T-helper 1 cell (primary cell): ENCODE data around the gene KRT72.
A peak's percentile ranks its signal among the peaks of the same experiment; 100 is the strongest.

Experiments used
- DNase-seq, 5 donors: peaks; one replicate each; pipeline ENCODE4 v3.0.0-alpha.2; 2012 to 2020

KRT72 gene

DNA sequence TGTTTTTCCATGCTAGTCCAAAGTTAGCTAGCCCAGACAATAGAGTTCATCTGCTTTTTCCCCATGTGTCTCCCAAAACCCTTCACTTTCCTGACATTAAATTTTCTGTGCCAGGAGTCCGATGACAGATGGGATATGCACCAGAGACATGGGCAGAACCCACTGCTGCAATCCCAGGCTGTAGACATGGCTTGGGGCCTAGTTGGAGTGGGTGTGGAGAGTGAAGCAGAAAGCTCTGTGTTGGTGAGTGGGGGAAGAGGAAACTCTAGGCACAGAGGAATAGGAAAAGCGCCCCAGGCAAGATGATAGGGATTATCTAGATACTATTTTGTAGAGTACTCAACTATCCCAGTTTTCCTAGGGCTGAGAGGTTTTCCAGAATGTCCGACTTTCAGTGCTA, 22.8 kb downstream of the KRT72 start:
- DNase-seq = no peak

GRCh38 chr12:52577316-52577715, 23.9 kb downstream of the KRT72 start:
- DNase-seq = no peak

GRCh38 chr12:52575948-52576347, 25.3 kb downstream of the KRT72 start:
- DNase-seq = no peak

- no peak for DNase-seq
Observed at GRCh38 chr12:52575256-52575655, 26.0 kb downstream of the KRT72 start.

DNA sequence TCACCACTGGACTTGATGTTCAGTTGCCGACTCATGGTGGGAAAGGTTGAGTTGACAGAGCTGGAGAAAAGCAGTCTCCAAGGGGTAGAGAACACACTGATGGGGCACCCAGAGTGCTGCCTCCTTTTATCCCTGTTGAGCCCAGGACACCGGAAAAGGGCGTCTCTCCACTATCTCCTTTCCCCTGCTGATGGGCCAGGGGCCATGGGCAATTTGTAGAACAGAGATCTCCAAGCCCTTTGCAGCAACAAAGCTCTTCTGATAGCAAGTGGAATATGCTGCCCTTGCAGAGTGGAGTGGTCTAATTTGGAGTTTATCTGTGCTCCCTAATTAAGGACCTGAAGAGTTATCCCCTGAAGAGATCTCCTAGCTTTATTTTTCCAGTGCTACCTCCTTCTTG, 27.5 kb downstream of the KRT72 start, which contains the start of gene KRT74:
KRT74 (minus strand) TSS at position 101 of the 400 bp plus-strand sequence; CDS start at position 35, 66 bp downstream.
- DNase-seq = no peak

- DNase-seq = no peak
Observed at GRCh38 chr12:52573306-52573705, 28.0 kb downstream of the KRT72 start.

- DNase-seq = no peak
Observed at GRCh38 chr12:52570511-52570910, 30.8 kb downstream of the KRT72 start.

DNA sequence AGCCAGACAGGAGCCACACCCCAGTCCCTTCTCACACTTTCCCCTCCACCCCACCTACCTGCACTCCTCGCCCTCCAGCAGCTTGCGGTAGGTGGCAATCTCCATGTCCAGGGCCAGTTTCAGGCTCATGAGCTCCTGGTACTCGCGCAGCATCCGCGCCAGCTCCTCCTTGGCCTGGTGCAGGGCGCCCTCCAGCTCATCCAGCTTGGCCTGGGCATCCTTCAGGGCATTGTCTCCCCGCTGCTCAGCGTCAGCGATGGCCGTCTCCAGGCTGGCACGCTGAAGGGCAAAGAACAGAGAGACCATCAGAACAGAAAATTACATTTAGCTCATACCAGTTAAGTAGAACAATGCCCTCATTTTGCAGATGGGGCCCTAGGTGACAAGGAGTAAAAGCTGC, 33.2 kb downstream of the KRT72 start:
- no peak for DNase-seq

DNA sequence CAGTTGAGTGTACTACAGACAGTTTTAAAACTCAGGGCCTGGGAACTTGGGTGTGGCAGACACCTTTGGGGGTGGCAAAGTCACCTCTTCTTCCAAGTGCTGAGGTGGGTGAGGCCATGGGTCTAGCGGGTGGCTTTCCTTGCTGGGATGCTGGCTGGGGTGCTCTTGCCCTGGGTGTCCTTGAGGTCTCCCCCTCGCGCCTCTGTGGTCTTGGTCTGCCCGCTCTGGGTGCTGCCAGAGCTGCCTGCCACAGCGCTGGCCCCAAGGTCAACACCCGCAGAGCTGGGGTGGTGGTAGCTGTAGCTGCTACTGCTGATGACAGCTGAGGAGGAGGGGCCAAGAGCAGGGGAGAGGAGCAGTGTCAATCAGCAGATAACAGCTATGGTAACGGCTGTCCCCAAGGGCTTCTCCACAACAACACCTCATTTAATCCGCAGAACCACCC, 34.4 kb downstream of the KRT72 start:
- DNase-seq = no peak

DNA sequence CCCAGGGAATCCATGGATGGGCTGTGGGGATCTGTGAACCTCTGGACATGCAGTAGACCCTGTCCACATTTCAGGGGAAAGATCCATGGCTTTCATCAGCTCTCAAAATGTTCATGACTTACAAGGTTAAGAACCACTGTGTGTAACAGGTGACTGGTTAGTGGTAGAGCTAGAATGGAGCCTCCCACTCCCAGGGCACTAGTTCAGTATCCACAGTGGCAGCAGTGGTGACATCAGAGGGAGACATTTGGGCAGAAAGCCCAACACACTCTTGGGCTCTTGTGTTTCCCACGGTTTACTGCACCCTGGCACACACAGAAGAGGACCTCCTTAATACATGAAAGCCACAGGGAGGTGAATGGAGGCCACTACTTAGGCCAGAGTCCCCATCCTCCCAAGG, 36.7 kb downstream of the KRT72 start:
- DNase-seq = no peak

GRCh38 chr12:52561880-52562449, 39.3 kb downstream of the KRT72 start:
- DNase-seq = no peak

- no peak for DNase-seq
Observed at GRCh38 chr12:52559979-52560378, 41.3 kb downstream of the KRT72 start.

DNA sequence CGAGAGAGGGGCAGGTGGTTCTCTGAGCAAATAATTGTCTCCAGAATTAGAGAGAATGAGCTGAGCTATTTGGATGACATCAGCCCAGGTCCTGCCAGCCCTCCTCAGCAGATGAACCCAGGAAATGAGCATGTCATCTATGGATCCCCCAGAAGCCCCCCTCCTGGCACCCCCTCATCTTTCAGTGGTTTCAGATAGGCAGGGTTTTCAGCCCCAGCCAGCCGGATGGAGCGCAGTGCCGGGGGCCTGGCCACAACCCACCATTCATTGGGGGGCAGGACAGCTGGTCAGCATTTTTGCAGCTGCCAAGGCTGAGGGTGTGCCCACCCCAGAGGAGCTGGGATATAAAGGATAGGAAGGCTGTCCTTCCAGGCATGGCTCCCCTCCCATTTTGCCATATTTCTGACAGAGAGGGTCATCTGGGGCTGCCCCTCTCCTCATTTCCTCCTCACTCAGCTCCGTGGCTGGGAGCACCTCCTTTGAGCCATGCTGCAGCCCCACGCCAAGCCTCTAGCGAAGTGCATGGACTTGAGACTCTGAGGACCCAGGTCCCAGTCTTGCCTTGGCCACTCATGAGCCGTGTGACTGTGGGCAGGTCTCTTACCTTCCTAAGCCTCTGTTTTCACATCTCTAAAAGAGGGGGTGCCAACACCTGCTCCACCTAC, 42.4 kb downstream of the KRT72 start:
- no peak for DNase-seq

DNA sequence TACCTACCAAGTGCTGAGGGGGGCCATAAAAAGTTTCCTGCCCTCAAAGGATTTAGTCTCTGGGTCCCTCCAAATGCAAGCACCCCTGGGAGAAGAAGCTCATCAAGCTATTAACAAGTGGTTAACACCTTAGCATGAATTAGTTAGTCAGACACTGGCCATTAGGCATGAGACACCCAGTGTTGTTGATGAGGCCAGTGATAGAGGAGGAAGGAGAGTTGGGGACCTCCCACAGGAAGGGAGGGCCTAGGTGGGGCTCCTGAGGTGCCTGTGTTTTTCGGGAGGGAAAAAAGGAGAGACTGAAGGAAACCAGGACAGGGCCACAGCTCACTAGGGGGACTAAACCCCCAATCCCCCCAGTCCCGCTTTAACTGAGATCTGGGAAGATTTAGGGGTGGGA, 43.8 kb downstream of the KRT72 start:
- DNase-seq = no peak

DNA sequence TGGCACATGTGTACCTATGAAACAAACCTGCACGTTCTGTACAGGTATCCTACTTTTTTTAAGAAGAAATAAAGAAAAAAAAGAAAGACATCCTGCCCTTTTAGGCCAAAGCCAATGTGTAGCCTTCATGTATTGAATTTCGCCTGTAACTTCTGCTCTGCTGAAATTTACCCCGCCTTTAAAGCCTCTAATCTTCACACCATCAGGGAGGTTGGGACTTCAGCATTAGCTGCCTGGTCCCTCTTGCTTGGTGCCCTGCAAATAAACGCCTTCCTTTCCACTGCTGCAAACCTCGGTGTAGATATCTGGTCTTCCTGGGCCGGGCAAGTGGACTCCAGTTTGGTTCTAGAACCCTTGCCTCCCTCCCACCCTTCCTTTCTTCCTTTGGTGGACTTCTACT, 45.7 kb downstream of the KRT72 start:
- DNase-seq = no peak

- no peak for DNase-seq
Observed at GRCh38 chr12:52552681-52553195, 48.5 kb downstream of the KRT72 start, which contains the start of gene KRT71. Gene KRT71 (minus strand): TSS chr12:52553145. CDS start chr12:52553077, 68 bp downstream.

DNA sequence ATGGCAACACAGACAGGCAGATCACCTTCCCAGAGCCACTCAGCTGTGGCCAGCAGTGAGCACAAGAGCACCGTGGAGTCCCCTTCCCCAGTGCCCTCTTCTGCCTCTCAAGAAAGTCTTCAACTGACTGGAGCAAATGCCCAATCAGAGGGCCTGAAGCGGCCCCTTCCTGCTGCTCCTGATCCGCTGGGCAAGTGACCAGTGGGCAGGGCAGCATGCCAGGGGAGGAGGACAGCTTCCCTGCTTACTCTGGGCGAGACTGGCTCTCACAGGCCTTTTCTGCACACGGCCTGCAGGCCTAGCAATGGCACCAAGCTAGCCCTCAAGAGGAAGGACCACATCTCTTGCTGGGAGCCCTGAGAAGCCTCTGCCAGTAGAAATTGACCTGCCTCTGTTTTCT, 49.2 kb downstream of the KRT72 start:
- no peak for DNase-seq

DNA sequence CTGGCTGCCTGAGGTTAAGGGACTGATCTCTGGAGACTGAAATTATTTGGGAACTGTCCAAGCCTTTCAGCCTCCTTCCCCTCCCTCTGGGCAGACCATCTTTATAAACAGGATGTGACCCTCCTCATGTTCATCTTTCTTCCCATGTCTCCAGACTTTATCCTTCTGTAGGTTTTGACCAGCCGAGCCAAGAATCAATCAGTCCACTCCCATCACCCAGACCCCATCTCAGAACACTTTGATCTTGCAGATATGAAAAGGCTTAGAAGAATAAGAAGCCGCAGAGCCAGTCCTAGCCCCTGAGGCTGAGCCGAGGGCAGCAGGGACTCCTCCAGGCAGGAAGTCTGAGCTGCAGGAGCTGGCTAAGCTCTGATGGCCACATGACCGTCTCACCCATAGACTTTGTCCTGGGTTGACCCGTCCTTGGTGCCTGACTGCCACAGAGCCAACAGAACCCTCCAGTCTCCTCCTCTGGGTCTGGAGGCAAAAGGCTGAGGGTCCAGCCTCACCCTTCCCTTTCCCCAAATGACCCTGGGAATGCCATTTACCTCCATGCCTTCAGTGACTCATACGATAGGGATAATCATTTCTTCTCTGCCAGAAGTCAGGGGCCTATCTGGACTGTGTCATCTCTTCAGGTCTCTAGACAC, 49.9 kb downstream of the KRT72 start:
- DNase-seq = no peak

DNA sequence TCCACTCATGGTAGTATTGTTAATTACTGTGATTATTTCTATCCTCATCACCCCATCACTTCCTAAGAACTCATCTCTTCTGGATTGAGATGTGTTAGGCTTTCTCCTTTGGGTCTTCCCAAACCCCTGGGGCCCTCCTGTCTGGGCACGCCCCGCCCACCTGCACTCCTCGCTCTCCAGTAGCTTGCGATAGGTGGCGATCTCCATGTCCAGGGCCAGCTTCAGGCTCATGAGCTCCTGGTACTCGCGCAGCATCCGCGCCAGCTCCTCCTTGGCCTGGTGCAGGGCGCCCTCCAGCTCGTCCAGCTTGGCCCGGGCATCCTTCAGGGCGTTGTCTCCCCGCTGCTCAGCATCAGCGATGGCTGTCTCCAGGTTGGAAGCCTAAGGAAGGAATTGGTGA, 55.1 kb downstream of the KRT72 start:
- DNase-seq = no peak

- DNase-seq = no peak
Observed at GRCh38 chr12:52543985-52544883, 57.0 kb downstream of the KRT72 start.

DNA sequence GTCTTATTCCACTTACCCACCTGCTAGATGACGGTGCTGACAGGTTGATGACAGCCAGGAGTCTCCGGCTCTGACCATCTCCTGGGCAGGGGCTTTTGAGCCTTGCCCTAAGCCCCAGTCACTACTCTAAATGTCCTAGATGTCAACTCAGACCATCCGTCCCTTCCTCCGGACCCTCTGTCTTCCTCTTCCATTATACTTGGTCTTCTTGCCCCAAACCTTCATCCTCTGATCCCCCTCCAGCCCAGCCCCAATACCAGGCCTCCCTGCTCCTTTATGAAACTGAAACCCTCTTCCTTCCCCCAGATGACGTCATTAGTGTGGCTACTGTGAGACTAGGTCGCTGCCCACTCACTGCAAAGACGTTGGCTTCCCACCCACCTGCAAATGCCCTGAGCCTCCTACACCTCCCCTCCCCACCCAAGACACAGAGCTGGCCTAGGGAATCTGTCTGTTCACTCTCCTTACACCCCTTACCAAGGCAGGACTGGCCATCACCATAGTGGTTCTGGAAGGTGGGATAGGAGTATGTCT, 58.4 kb downstream of the KRT72 start:
- peak in 1 of 5 donors; percentile 2 for DNase-seq

DNA sequence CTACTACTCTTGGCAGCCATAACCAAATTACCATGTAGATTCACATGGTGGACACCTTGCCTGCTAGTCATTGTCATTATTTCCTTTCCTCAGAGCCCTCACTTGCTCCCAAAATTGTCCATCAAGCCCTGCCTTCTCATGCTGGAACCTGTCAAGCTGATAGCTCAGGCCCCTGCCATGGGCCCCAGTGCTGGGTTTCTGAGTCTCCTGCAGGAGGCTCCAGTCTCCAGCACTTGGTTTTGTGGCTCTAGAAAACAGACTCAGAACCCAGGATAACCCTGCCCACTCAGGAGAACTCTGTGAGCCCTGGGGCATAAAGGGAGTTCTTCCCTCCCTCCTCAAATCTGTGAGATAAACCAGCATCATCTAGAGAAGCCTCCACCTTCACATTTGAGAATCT, 59.1 kb downstream of the KRT72 start:
- DNase-seq = no peak

GRCh38 chr12:52541709-52542108, 59.6 kb downstream of the KRT72 start:
- DNase-seq = no peak
